Measurements from ENCODE around the gene ANKRD28.

Gene ANKRD28

DNA sequence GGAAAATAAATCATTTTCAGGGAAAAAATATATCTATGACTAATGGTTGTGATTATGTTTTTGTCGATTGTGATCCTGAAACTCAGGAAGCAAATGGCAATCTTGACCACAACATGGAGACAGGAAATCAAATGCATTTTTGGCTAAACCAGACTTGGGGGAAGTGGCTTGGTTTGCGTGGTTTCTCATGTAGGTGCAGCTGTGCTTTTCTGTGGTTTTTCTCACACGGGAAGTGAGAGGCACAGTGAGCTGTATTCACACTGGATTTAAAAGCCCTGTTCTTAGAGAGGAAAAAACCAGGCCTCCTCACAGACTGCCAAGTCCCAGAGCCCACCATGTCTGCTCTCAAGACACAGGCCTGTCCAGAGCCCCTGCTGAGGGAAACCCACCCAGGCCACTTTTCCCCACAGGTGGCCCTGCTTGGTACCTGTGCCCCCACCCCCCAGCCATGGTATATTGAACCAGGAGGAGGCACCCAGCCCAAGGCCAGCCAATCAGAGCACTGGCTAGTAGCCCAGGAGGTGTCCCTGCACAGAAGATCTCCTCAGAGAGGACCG, 150.1 kb downstream of the ANKRD28 start:
- H3K36me3 ChIP-seq (replicated peaks), result no peaks in the 10 kb centered on the region
- no peaks in the 10 kb centered on the region for H3K27me3 ChIP-seq (replicated peaks)
- no peak for TF ChIP-seq CTCF (IDR thresholded peaks at IDR 0.05; ENCODE audit: low read depth, low read length, missing control alignments)
- no peak overlapping the region for H3K4me3 ChIP-seq (ENCODE audit: low read depth, low read length)
- peak overlapping the region; percentile 100 for H3K27ac ChIP-seq
- peak; percentile 97 for DNase-seq
- in situ Hi-C loops (cut with HindIII; ENCODE audit: low pct_ligation_motif_present, low sequenced_read_pairs), result loop anchor here (25.0 kb wide), 1 partner anchor 140 kb away; the partner anchor contains the start of gene ANKRD28

- TF ChIP-seq CTCF (IDR thresholded peaks at IDR 0.05; ENCODE audit: low read depth, low read length, missing control alignments), result no peak
- peak overlapping the region; percentile 100 for H3K27ac ChIP-seq
- peak; percentile 99 for DNase-seq
Measured at GRCh38 chr3:15646851-15647511, 150.8 kb downstream of the ANKRD28 start.

GRCh38 chr3:15645740-15646501, 151.9 kb downstream of the ANKRD28 start:
- Histone ChIP-seq H3K27me3 (replicated peaks) (no peaks in the 10 kb centered on the region), H3K27ac (peak overlapping the region; percentile 100), H3K36me3 (replicated peaks) (no peaks in the 10 kb centered on the region), H3K4me3 (ENCODE audit: low read depth, low read length) (no peak overlapping the region)
- no peak for TF ChIP-seq CTCF (IDR thresholded peaks at IDR 0.05; ENCODE audit: low read depth, low read length, missing control alignments)
- in situ Hi-C loops (cut with HindIII; ENCODE audit: low pct_ligation_motif_present, low sequenced_read_pairs), result loop anchor here (25.0 kb wide), 1 partner anchor 141 kb away; the partner anchor contains the start of gene ANKRD28
- DNase-seq, result peak; percentile 88

More at GRCh38 chr3:15646851-15647511, 150.8 kb downstream of the ANKRD28 start:
- in situ Hi-C loops (cut with HindIII; ENCODE audit: low pct_ligation_motif_present, low sequenced_read_pairs), result loop anchor here (25.0 kb wide), 1 partner anchor 140 kb away; the partner anchor contains the start of gene ANKRD28
- no peaks in the 10 kb centered on the region for H3K36me3 ChIP-seq (replicated peaks)
- no peaks in the 10 kb centered on the region for H3K27me3 ChIP-seq (replicated peaks)
- peak overlapping the region; percentile 24 for H3K4me3 ChIP-seq (ENCODE audit: low read depth, low read length)

GRCh38 chr3:15645246-15645645, 152.5 kb downstream of the ANKRD28 start:
- H3K27ac ChIP-seq, result peak overlapping the region; percentile 100
- no peaks in the 10 kb centered on the region for H3K36me3 ChIP-seq (replicated peaks)
- no peak for TF ChIP-seq CTCF (IDR thresholded peaks at IDR 0.05; ENCODE audit: low read depth, low read length, missing control alignments)
- no peak overlapping the region for H3K4me3 ChIP-seq (ENCODE audit: low read depth, low read length)
- in situ Hi-C loops (cut with HindIII; ENCODE audit: low pct_ligation_motif_present, low sequenced_read_pairs), result loop anchor here (25.0 kb wide), 1 partner anchor 142 kb away; the partner anchor contains the start of gene ANKRD28
- no peaks in the 10 kb centered on the region for H3K27me3 ChIP-seq (replicated peaks)
- no peak for DNase-seq

- Histone ChIP-seq H3K27ac (peak overlapping the region; percentile 99), H3K36me3 (replicated peaks) (no peaks in the 10 kb centered on the region), H3K27me3 (replicated peaks) (no peaks in the 10 kb centered on the region), H3K4me3 (ENCODE audit: low read depth, low read length) (no peak overlapping the region)
- no peak for DNase-seq
- in situ Hi-C loops (cut with HindIII; ENCODE audit: low pct_ligation_motif_present, low sequenced_read_pairs), result loop anchor here (25.0 kb wide), 1 partner anchor 148 kb away; the partner anchor contains the start of gene ANKRD28
- no peak for TF ChIP-seq CTCF (IDR thresholded peaks at IDR 0.05; ENCODE audit: low read depth, low read length, missing control alignments)
Measured at GRCh38 chr3:15638891-15639262, 158.9 kb downstream of the ANKRD28 start.
